ENCODE results near the gene RSBN1L. TPM values are rescaled to one million over a fixed set of nuclear protein-coding genes. Genes with fewer than 3 reads are reported as not detected.
"Not testable (repeated sequence)": the region's sequence is repeated elsewhere in the genome, so short reads cannot be mapped to it uniquely, and the experiment has no call there.

Gene RSBN1L
- total RNA-seq, 1 donor from 2014 or later: 27.0 TPM

DNA sequence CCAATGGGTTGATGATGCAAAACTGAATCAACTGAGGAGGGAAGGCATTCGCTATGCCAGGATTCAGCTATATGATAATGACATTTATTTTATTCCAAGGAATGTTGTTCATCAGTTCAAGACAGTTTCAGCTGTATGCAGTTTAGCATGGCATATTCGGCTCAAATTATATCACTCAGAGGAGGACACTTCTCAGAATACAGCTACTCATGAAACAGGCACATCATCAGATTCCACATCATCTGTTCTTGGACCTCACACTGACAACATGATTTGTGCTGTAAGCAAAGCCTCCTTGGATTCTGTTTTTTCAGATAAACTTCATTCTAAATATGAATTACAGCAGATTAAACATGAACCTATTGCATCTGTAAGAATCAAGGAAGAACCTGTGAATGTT is 82.3 kb downstream of the RSBN1L start:
- no peaks in the 10 kb centered on the region for H3K9me3 Mint-ChIP-seq (ENCODE audit: unreplicated experiment)
- H3K4me3 Mint-ChIP-seq (ENCODE audit: unreplicated experiment): no peak overlapping the region
- DNase-seq: no peak
- no peaks in the 10 kb centered on the region for H3K36me3 Mint-ChIP-seq (ENCODE audit: unreplicated experiment)
- H3K4me1 Mint-ChIP-seq (ENCODE audit: low read depth, unreplicated experiment): no peaks in the 10 kb centered on the region
- no peak for TF ChIP-seq CTCF (IDR thresholded peaks at IDR 0.05; ENCODE audit: partially characterized antibody, unreplicated experiment)
- H3K27ac Mint-ChIP-seq (ENCODE audit: unreplicated experiment): no peak overlapping the region
- peaks cover 2% of the 10 kb centered on the region for H3K27me3 Mint-ChIP-seq (ENCODE audit: unreplicated experiment)

DNA sequence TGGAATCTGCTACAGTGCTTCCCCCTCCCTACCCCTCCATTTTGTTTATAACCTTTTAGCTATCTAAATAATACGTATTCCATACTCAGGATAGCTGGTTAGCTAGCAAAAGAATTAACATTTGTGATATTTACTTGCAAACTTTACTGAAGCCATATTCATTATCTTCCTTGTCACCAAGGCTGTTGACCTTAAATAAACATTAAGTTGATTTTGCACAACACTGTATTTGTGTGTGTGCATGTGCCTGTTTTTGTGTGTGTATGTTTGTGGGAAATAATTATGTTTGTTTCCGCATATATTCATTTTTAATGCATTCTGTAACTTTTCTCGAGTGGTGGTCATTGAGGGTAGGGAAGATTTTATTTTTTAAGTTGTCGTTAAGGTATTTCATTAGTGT is 86.1 kb downstream of the RSBN1L start:
- no peak for DNase-seq
- Mint-ChIP-seq H3K9me3 (ENCODE audit: unreplicated experiment) (peaks cover 6% of the 10 kb centered on the region), H3K4me1 (ENCODE audit: low read depth, unreplicated experiment) (no peaks in the 10 kb centered on the region), H3K27me3 (ENCODE audit: unreplicated experiment) (peaks cover 2% of the 10 kb centered on the region), H3K36me3 (ENCODE audit: unreplicated experiment) (peaks cover 8% of the 10 kb centered on the region), H3K27ac (ENCODE audit: unreplicated experiment) (no peak overlapping the region), H3K4me3 (ENCODE audit: unreplicated experiment) (no peak overlapping the region)
- no peak for TF ChIP-seq CTCF (IDR thresholded peaks at IDR 0.05; ENCODE audit: partially characterized antibody, unreplicated experiment)

DNA sequence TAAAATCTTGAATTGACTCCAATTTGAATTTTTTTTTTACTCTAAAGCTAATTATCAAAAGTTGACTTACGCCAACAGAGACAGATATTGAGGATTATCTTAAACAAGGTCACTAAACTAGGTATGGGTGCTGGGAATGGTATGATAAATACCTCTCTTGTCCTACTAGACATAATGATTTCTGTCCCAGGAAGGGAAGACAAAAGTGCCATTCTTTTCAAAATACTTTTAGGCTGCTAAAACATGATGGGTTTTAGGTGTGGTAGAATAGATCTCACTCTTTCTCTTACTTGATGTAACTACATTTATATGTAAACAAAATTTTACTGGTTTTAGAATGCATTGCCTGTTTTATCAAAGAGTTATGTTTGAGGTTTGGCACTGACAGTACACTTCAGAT is 86.9 kb downstream of the RSBN1L start:
- DNase-seq: no peak
- H3K27ac Mint-ChIP-seq (ENCODE audit: unreplicated experiment): no peak overlapping the region
- H3K27me3 Mint-ChIP-seq (ENCODE audit: unreplicated experiment): peaks cover 2% of the 10 kb centered on the region
- TF ChIP-seq CTCF (IDR thresholded peaks at IDR 0.05; ENCODE audit: partially characterized antibody, unreplicated experiment): no peak
- peaks cover 6% of the 10 kb centered on the region for H3K9me3 Mint-ChIP-seq (ENCODE audit: unreplicated experiment)
- H3K4me3 Mint-ChIP-seq (ENCODE audit: unreplicated experiment): no peak overlapping the region
- H3K36me3 Mint-ChIP-seq (ENCODE audit: unreplicated experiment): peaks cover 8% of the 10 kb centered on the region
- no peaks in the 10 kb centered on the region for H3K4me1 Mint-ChIP-seq (ENCODE audit: low read depth, unreplicated experiment)

DNA sequence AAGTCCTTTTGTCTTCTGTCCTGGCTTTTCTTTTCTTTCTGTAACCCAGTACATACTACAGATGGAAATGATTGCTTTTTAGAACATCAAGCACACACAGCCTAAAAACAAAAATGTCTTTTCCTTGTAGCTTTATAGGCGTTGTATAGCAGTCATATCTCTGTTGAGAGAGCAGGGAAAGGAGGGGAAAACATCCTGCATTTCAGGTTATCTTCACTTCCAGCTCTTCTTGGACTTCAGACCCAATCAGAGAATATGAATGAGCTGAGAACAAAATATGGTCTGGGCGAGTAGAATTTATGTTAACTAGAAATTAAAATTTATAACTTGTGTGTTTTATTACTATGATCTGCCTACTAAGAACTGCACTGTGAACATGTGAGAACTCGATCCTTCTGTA is 87.3 kb downstream of the RSBN1L start:
- Mint-ChIP-seq H3K36me3 (ENCODE audit: unreplicated experiment) (peaks cover 8% of the 10 kb centered on the region), H3K27me3 (ENCODE audit: unreplicated experiment) (peaks cover 2% of the 10 kb centered on the region), H3K4me1 (ENCODE audit: low read depth, unreplicated experiment) (no peaks in the 10 kb centered on the region), H3K9me3 (ENCODE audit: unreplicated experiment) (peaks cover 6% of the 10 kb centered on the region), H3K27ac (ENCODE audit: unreplicated experiment) (no peak overlapping the region), H3K4me3 (ENCODE audit: unreplicated experiment) (no peak overlapping the region)
- TF ChIP-seq CTCF (IDR thresholded peaks at IDR 0.05; ENCODE audit: partially characterized antibody, unreplicated experiment): no peak
- no peak for DNase-seq

DNA sequence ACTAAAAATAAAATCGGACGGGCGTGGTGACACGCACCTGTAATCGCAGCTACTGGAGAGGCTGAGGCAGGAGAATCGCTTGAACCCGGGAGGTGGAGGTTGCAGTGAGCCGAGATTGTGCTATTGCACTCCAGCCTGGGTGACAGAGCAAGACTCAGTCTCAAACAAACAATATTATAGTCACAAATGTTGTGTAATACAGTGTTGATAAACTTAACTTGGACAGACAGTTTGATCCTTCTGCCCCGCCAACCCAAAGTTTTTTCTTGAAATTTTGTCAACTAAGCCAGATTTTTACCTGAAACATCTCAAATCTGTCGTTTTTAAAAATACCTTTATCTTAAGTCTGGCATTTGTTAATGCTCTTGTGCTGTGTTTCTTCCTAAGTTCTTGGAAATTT is 88.2 kb downstream of the RSBN1L start:
- not testable (repeated sequence) for H3K9me3 Mint-ChIP-seq (ENCODE audit: unreplicated experiment); DNase-seq

GRCh38 chr7:77786018-77786417 is 89.8 kb downstream of the RSBN1L start:
- DNase-seq: no peak
- peaks cover 9% of the 10 kb centered on the region for H3K9me3 Mint-ChIP-seq (ENCODE audit: unreplicated experiment)
- TF ChIP-seq CTCF (IDR thresholded peaks at IDR 0.05; ENCODE audit: partially characterized antibody, unreplicated experiment): no peak
- H3K36me3 Mint-ChIP-seq (ENCODE audit: unreplicated experiment): peaks cover 8% of the 10 kb centered on the region
- H3K27ac Mint-ChIP-seq (ENCODE audit: unreplicated experiment): no peak overlapping the region
- H3K27me3 Mint-ChIP-seq (ENCODE audit: unreplicated experiment): peaks cover 2% of the 10 kb centered on the region
- H3K4me1 Mint-ChIP-seq (ENCODE audit: low read depth, unreplicated experiment): no peaks in the 10 kb centered on the region
- H3K4me3 Mint-ChIP-seq (ENCODE audit: unreplicated experiment): no peak overlapping the region

More for the DNA sequence above, 88.2 kb downstream of the RSBN1L start:
- not testable (repeated sequence) for H3K27me3 Mint-ChIP-seq (ENCODE audit: unreplicated experiment); H3K4me1 Mint-ChIP-seq (ENCODE audit: low read depth, unreplicated experiment); H3K36me3 Mint-ChIP-seq (ENCODE audit: unreplicated experiment); H3K4me3 Mint-ChIP-seq (ENCODE audit: unreplicated experiment); H3K27ac Mint-ChIP-seq (ENCODE audit: unreplicated experiment)
